ENCODE data around the gene SLC19A3.
A peak's percentile ranks its signal among the peaks of the same experiment; 100 is the strongest.
"Not testable (repeated sequence)": the region's sequence is repeated elsewhere in the genome, so short reads cannot be mapped to it uniquely, and the experiment has no call there.

SLC19A3 gene

GRCh38 chr2:227717687-227718567 lies at the start of gene SLC19A3:
TSS of gene SLC19A3 (minus strand) at chr2:227718028. CDS start at chr2:227702318, 15,710 bp downstream.
- DNase-seq (ENCODE audit: low read depth in 2 of 2): no peak

DNA sequence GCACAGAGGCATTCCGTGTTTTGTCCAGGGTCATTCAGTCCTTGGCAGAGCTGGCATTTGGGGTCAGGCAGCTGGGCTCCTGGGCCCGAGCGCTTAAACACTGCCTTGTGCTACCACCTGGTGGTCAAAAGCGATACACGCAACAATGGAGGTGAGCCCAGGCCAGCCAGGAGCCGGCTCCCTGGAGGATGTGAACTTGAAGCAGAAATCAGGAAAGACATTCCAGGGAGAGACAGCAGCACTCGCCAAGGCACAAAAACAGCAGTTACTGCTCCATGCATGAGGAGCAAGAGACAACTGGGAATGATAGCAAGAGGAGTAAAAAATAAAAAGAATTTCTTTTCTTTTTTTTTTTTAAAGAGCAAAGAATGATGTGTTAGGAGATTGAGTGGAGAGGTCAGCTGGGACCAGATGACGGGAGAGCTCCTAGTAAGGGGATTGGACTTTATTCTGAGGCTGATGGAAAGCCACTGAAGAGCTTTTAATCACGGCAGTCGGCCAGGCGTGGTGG lies 48.6 kb upstream of the SLC19A3 start:
- DNase-seq (ENCODE audit: low read depth in 2 of 2): peak; percentile 21 to 36

DNA sequence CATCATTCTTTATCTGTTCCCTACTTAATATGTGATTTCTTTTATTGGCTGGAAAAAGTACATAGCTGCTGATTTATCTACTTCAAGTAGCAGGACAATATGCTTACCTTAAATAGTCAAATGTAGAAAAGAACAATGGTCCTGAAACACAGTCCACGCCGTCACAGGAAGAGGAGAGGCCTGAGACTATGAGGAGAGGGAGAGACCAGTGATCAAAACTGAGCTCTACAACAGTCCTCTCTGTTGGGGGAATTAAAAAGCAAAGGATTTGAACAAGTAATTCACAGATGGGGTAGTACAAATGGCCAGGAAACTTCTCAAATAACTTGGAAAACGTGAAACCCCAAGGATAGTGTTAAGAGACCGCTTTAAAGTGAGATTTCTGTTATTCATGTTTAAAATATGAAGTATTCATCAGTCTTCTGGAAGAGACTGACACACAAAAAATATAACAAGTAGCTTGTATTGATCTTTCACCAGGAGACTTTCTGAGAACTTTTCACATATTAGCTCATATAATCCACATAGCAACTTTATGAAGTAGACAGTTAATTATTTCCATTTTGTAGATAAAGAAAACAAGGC lies 48.1 kb upstream of the SLC19A3 start:
- DNase-seq (ENCODE audit: low read depth in 2 of 2): no peak

DNA sequence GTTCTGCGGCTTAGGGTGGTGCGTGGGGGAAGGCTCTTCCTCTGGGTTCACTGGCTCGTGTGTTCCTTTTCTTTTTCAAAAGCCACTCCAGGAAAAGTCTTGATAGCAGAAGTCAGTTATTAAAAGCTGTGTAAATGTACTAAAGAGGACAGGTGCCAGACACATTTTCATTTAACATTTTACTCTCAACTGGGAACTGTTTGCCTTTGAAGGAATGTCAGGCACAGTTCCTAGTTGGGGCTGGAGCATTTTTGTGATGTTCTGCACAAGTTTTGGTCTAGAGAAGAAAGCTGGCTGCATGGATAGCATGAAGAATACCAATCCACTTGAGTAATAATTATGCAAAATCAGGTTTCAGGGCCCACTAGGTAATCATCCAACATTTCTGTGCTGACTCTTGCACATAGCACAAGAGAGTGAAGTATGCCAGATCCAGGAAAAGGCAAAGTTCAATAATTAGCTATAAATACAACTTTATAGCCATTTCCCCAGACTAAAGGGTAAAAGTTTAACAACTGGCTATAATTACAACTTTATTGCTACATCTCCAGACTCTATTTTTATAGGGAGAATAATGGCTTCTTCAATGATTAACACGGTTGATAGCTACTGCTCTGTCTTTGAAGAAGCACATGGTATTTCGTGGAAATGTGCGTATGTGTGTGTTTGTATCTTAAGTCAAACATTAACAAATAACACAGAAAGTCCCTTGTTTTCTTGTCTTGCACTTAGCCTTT lies 44.1 kb upstream of the SLC19A3 start:
- no peak for DNase-seq (ENCODE audit: low read depth in 2 of 2)

DNA sequence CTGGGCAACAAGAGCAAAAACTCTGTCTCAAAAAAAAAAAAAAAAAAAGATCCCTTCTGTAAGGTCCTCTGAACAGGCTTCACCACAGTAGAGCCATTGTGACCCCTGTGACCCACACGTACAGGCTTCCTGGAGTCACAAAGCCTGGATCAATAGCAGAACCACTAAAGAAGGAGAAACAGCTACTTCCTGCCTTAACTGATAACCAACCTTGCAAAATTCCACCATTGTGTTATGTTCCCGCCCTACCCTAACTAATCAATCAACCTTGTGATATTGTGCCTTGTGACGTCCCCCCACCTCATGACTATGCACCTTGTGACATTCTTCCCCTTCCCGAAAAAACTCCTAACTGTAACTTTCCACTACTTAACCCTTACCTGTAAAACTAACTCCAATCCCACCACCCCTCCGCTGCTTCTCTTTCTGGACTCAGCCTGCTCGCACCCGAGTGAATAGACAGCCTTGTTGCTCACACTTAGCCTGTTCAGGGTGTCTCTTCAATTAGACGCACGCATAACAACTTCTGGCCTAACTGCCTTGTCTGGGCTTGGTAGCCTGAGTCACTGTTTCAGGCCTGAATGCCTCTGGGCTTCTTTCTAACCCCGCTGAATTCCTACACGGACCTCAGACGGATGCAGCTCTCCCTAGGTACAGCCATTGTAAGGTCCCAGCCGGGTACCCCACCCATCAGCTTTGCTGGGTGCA lies 41.7 kb upstream of the SLC19A3 start:
- DNase-seq (ENCODE audit: low read depth in 2 of 2): no peak

DNA sequence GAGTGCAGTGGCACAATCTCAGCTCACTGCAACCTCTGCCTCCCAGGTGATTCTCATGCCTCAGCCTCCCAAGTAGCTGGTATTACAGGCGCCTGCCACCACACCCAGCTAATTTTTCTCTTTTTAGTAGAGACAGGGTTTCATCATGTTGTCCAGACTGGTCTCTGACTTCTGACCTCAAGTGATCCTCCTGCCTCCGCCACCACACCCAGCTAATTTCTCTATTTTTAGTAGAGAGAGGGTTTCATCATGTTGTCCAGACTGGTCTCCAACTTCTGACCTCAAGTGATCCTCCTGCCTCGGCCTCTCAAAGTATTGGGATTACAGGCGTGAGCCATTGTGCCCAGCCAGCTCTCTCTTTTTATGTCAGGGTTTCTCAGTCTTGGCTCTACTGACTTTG lies 38.4 kb upstream of the SLC19A3 start:
- DNase-seq (ENCODE audit: low read depth in 2 of 2): not testable (repeated sequence)

- no peak for DNase-seq (ENCODE audit: low read depth in 2 of 2)
These were observed 30.3 kb upstream of the SLC19A3 start for GRCh38 chr2:227748079-227748478.

DNA sequence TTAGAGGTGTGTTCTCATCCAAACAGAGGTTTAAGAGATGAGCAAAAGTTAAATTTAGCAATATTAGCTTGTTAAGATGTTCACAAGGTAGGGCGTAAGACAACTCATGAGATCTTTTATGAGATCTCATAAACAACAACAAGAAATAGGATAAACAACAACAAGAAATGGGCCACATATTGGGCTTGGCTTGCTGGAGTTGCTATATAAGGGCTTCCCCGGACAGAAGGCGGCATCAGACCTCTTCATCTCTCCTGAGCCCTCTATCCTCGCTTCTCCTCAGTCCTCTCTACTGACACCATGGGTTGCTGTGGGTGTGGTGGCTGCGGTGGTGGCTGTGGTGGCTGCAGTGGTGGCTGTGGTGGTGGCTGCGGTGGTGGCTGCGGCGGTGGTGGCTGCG lies 27.8 kb upstream of the SLC19A3 start, which contains the start of gene SCYGR8:
Gene SCYGR8 (plus strand): TSS at position 301 of the 400 bp plus-strand sequence. CDS start 0 bp downstream, at position 301.
- DNase-seq (ENCODE audit: low read depth in 2 of 2): no peak

DNA sequence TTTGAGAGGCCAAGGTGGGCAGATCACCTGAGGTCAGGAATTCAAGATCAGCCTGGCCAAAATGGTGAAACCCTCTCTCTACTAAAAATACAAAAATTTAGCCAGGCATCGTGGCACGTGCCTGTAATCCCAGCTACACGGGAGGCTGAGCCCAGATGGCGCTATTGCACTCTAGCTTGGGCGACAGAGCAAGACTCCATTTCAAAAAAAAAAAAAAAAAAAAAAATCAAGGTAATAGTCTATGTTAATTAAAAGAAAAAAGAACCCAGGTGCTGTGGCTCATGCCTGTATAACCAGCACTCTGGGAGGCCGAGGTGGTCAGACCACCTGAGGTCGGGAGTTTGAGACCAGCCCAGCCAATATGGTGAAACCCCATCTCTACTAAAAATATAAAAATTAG lies 22.9 kb upstream of the SLC19A3 start:
- not testable (repeated sequence) for DNase-seq (ENCODE audit: low read depth in 2 of 2)

- DNase-seq (ENCODE audit: low read depth in 2 of 2): no peak
These were observed 21.5 kb upstream of the SLC19A3 start for GRCh38 chr2:227739351-227739750.

DNA sequence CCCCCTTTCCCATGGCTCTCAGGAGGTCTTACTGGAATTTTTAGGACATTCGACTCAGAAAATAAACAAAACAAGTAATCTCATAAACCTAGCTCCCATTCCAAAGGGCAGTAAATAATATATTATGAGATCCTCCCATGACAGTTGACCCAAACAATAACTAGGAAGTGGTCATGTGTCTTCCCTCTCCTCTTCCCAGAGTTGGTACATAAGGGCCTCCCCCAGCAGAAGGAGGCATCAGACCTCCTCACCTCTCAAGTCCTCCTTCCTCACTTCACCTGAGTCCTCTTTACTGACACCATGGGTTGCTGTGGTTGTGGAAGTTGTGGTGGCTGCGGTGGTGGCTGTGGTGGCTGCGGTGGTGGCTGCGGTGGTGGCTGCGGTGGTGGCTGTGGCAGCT lies 10.2 kb upstream of the SLC19A3 start, which contains the start of gene SCYGR7:
Gene SCYGR7 (plus strand): TSS at position 301 of the 400 bp plus-strand sequence. CDS start 0 bp downstream, at position 301.
- DNase-seq (ENCODE audit: low read depth in 2 of 2): no peak

- DNase-seq (ENCODE audit: low read depth in 2 of 2): no peak
These were observed 6.7 kb upstream of the SLC19A3 start, which contains the start of gene SCYGR6 for GRCh38 chr2:227724394-227725039. TSS of gene SCYGR6 (minus strand) at chr2:227724757. CDS start at chr2:227724757, 0 bp downstream.

GRCh38 chr2:227722821-227723220 lies 5.0 kb upstream of the SLC19A3 start:
- DNase-seq (ENCODE audit: low read depth in 2 of 2): not testable (repeated sequence)

DNA sequence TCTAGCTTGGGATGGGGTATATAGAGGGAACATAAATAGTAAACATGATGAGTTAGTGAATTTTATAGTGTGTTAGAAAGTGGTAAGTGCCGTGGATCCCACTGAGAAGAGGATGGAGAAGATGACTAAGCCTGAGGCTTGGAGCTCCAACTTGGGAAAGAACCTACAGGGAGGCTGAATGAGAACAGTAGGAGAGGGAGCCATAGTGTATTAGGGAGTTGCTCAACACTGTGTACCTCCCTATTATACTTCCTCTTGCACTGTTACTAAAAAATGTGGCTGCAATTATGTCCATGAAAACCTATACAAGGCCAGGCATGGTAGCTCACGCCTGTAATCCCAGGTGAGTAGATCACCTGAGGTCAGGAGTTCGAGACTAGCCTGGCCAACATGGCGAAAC lies 2.9 kb upstream of the SLC19A3 start:
- no peak for DNase-seq (ENCODE audit: low read depth in 2 of 2)

- DNase-seq (ENCODE audit: low read depth in 2 of 2): no peak
These were observed 1.8 kb upstream of the SLC19A3 start for GRCh38 chr2:227719641-227720040.

DNA sequence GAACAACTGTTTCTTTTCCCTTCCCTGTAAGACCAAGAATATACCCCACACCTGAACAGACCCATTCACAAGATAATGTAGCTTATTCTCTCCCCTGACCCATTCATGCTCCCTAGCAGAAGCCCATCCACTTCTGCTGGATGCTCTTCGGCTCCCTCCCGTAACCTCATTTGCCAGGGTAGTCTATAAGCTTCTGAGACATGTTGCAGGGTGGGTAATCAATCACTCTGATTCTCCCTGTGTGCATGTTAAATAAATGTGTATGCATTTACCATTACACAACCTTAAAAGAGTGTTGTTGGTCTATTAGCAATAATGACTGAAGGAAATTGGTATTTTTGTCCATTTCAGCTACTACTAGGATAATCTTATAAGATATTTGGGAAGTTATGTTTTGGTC lies 1.3 kb downstream of the SLC19A3 start:
- DNase-seq (ENCODE audit: low read depth in 2 of 2): no peak

GRCh38 chr2:227713291-227713690 lies 4.5 kb downstream of the SLC19A3 start:
- DNase-seq (ENCODE audit: low read depth in 2 of 2): no peak

GRCh38 chr2:227710986-227711385 lies 6.8 kb downstream of the SLC19A3 start:
- no peak for DNase-seq (ENCODE audit: low read depth in 2 of 2)

GRCh38 chr2:227707390-227707789 lies 10.4 kb downstream of the SLC19A3 start:
- no peak for DNase-seq (ENCODE audit: low read depth in 2 of 2)

DNA sequence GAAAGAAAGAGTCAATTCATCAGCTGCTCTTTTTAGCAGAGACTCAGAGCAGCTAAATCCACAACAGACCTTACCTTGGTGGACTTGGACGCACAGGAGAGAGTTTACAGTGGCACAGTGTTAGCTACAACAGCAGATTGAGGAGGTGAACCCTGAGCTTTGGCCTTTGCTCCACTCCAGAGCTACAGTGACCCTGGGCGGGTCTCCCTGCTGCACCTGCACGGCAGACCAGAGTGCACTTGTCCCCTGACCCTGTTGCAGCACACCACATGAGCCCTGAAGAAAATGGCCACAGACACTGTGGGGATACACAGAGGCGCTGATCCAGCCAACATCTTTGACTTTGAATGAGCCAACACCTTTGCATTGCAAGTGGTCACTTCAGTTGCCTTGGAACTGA lies 11.0 kb downstream of the SLC19A3 start:
- no peak for DNase-seq (ENCODE audit: low read depth in 2 of 2)

DNA sequence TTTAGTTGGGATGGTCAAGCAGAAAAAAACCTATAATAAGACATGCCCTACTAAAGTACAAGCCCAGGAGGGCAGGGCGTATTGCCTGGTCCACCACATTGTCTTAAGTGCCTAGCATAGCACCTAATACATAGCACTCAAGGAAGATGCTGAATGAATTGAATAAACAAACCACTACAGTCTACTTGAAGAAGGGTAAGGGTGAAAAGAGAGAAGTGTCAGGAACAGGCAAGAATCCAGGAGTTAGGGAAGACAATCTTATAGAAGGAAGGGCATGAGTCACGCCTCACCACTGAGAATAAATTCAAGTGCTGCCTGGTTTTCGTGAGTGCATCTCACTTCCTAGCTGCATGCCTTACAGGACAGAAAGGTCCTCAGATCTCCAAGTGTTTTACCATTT lies 13.9 kb downstream of the SLC19A3 start:
- DNase-seq (ENCODE audit: low read depth in 2 of 2): no peak
